ENCODE data around the gene IGSF8. TPM values are rescaled to one million over a fixed set of nuclear protein-coding genes. Genes with fewer than 3 reads are reported as not detected.
"Not testable (repeated sequence)": the region's sequence is repeated elsewhere in the genome, so short reads cannot be mapped to it uniquely, and the experiment has no call there.

IGSF8 gene
- total and polyA plus RNA-seq, 2 experiments from 2014 or later: 32.9 to 52.2 TPM

DNA sequence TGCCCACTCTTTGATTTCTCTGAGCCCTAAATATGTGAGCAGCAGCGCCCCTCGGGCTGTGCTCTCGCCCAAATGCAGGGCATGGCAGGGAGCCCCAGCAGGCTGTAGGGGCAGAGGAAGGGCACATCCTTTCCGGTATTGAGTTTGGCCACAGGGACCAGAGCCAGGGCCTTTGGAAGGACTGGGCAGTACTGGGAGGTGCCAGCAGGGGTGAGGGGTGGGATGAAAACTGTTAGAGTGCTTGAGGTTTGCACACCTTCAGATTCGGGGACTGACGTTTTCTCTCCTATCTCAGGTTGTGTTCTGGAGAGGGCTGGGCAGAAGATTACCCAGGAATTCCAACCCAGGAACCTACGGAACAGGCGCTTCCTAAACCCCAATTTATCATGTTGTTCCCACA is 15.0 kb upstream of the IGSF8 start:
- Histone ChIP-seq H2AFZ (no peak overlapping the region), H4K20me1 (ENCODE audit: insufficient read depth) (no peaks in the 10 kb centered on the region), H3K9me2 (ENCODE audit: insufficient read depth) (no peaks in the 10 kb centered on the region), H3F3A (ENCODE audit: insufficient read depth) (no peaks in the 10 kb centered on the region), H3K4me2 (ENCODE audit: unreplicated experiment) (no peak overlapping the region), H3K9ac (no peak overlapping the region), H3K9me3 (ENCODE audit: low read depth) (no peaks in the 10 kb centered on the region), H3K4me3 (no peak overlapping the region), H3K4me1 (ENCODE audit: insufficient read depth) (peaks cover 10% of the 10 kb centered on the region), H3K79me2 (ENCODE audit: insufficient read depth) (no peaks in the 10 kb centered on the region), H3K27ac (no peak overlapping the region), H3K36me3 (ENCODE audit: low read depth) (no peaks in the 10 kb centered on the region), H3K27me3 (replicated peaks; ENCODE audit: insufficient read depth) (no peaks in the 10 kb centered on the region)
- no peak for TF ChIP-seq EZH2 (IDR thresholded peaks at IDR 0.05; ENCODE audit: insufficient read depth, poor library complexity, severe bottlenecking)
- no peak for TF ChIP-seq EZH2phosphoT487 (IDR thresholded peaks at IDR 0.05; ENCODE audit: insufficient read depth, low read depth)
- DNase-seq: no peak
- 74 to 81% methylated on average over 8 of the region's 8 CpGs for WGBS, 2 experiments (ENCODE audit: low coverage in 1 of 2, low lambda C conversion rate in 2 of 2, missing lambda C conversion rate in 2 of 2)
- in situ Hi-C loops (cut with MboI): no loop called here

DNA sequence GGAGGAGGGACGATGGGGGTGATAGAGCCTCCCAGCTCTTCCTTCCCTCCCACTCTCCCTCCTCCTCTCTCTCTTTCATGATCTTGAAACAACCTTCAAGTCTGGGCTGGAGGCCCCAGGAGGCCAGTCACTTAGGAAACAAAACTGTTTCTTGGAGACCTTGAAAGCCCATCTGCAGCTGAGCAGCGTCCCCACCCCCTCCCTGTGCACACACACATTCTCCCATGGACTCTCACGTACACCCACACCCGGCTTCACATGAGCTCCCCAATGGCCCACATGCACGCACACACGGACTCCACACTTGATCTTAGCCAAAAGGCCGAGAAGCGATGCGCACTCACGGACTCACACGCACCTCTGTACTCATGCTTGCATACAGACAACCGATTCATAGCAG is 13.9 kb upstream of the IGSF8 start:
- Histone ChIP-seq H3K36me3 (ENCODE audit: low read depth) (no peaks in the 10 kb centered on the region), H4K20me1 (ENCODE audit: insufficient read depth) (no peaks in the 10 kb centered on the region), H3K4me1 (ENCODE audit: insufficient read depth) (peaks cover 5% of the 10 kb centered on the region), H3F3A (ENCODE audit: insufficient read depth) (no peaks in the 10 kb centered on the region), H3K4me2 (ENCODE audit: unreplicated experiment) (no peak overlapping the region), H3K4me3 (no peak overlapping the region), H3K9me3 (ENCODE audit: low read depth) (no peaks in the 10 kb centered on the region), H3K9ac (no peak overlapping the region), H3K79me2 (ENCODE audit: insufficient read depth) (no peaks in the 10 kb centered on the region), H3K9me2 (ENCODE audit: insufficient read depth) (no peaks in the 10 kb centered on the region), H3K27ac (no peak overlapping the region), H2AFZ (no peak overlapping the region), H3K27me3 (replicated peaks; ENCODE audit: insufficient read depth) (no peaks in the 10 kb centered on the region)
- 79 to 87% methylated on average over 11 to 12 of the region's 12 CpGs for WGBS, 2 experiments (ENCODE audit: low coverage in 1 of 2, low lambda C conversion rate in 2 of 2, missing lambda C conversion rate in 2 of 2)
- DNase-seq: no peak
- TF ChIP-seq EZH2phosphoT487 (IDR thresholded peaks at IDR 0.05; ENCODE audit: insufficient read depth, low read depth) (no peak), EZH2 (IDR thresholded peaks at IDR 0.05; ENCODE audit: insufficient read depth, poor library complexity, severe bottlenecking) (no peak)
- in situ Hi-C loops (cut with MboI): no loop called here

DNA sequence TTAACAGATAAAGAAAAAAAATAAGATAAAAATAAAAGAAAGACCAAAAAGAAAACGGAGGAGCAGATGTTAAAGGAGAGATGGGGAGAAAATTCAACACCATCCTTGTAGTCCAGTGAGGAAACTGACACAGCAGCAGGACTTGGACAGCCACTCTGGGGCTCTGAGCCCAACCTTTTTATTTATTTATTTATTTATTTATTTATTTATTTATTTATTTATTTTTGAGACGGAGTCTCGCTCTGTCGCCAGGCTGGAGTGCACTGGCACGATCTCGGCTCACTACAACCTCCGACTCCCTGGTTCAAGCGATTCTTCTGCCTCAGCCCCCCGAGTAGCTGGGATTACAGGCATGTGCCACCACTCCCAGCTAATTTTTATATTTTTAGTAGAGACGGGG is 13.0 kb upstream of the IGSF8 start:
- H3K4me1 ChIP-seq (ENCODE audit: insufficient read depth); DNase-seq; H3K79me2 ChIP-seq (ENCODE audit: insufficient read depth); H3K9ac ChIP-seq; H3K4me2 ChIP-seq (ENCODE audit: unreplicated experiment); H3K27ac ChIP-seq; in situ Hi-C loops (cut with MboI); H3K4me3 ChIP-seq; H4K20me1 ChIP-seq (ENCODE audit: insufficient read depth); H3K27me3 ChIP-seq (replicated peaks; ENCODE audit: insufficient read depth); H3K36me3 ChIP-seq (ENCODE audit: low read depth); H3K9me2 ChIP-seq (ENCODE audit: insufficient read depth); H2AFZ ChIP-seq; H3K9me3 ChIP-seq (ENCODE audit: low read depth); H3F3A ChIP-seq (ENCODE audit: insufficient read depth): not testable (repeated sequence)
- 84 to 87% methylated on average over 10 of the region's 10 CpGs for WGBS, 2 experiments (ENCODE audit: low coverage in 1 of 2, low lambda C conversion rate in 2 of 2, missing lambda C conversion rate in 2 of 2)

DNA sequence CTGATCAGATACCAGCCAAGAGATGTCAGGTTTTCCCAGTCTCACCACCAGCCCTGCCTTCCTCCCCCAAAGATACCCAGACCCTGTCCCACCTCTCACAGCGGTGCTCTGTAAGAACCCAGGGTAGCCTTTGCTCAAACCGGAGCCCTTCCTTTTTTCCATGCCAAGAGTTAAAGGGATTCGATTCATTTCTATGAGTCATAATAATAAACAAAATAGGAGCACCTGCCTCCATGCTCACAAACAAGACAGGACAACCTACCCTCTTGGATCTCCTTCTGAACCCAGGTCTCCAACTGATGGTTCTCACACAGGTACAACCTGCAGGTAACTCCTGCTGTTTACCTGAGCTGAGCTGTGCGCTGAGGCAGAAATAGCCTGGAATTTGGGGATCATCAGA is 11.3 kb upstream of the IGSF8 start:
- Histone ChIP-seq H3K4me3 (no peak overlapping the region), H3K27me3 (replicated peaks; ENCODE audit: insufficient read depth) (no peaks in the 10 kb centered on the region), H3K4me2 (ENCODE audit: unreplicated experiment) (no peak overlapping the region), H3K9ac (no peak overlapping the region), H3K27ac (no peak overlapping the region), H3K79me2 (ENCODE audit: insufficient read depth) (no peaks in the 10 kb centered on the region), H3K36me3 (ENCODE audit: low read depth) (no peaks in the 10 kb centered on the region), H4K20me1 (ENCODE audit: insufficient read depth) (no peaks in the 10 kb centered on the region), H3K9me3 (ENCODE audit: low read depth) (no peaks in the 10 kb centered on the region), H3K4me1 (ENCODE audit: insufficient read depth) (no peaks in the 10 kb centered on the region), H3K9me2 (ENCODE audit: insufficient read depth) (no peaks in the 10 kb centered on the region), H3F3A (ENCODE audit: insufficient read depth) (no peaks in the 10 kb centered on the region), H2AFZ (no peak overlapping the region)
- WGBS, 2 experiments (ENCODE audit: low coverage in 1 of 2, low lambda C conversion rate in 2 of 2, missing lambda C conversion rate in 2 of 2): 34 to 47% methylated on average over 4 of the region's 4 CpGs
- TF ChIP-seq EZH2 (IDR thresholded peaks at IDR 0.05; ENCODE audit: insufficient read depth, poor library complexity, severe bottlenecking): no peak
- no peak for TF ChIP-seq EZH2phosphoT487 (IDR thresholded peaks at IDR 0.05; ENCODE audit: insufficient read depth, low read depth)
- no peak for DNase-seq
- in situ Hi-C loops (cut with MboI): no loop called here

Data from GM23248 (cell line).